H1 (cell line): ENCODE data around the gene RPL38. TPM values are rescaled to one million over a fixed set of nuclear protein-coding genes. Genes with fewer than 3 reads are reported as not detected.
A peak's percentile ranks its signal among the peaks of the same experiment; 100 is the strongest.

Source experiments
- ASH2L ChIP-seq: fragments of 200-600, 300-600 bp; sonication (generic); IDR thresholded peaks from one replicate; pipeline ENCODE4 v1.7.1; 2017; ENCODE audit warnings: low read length
- BACH1 ChIP-seq: IDR thresholded peaks from 2 replicates; pipeline ENCODE4 v1.6.1; 2012; ENCODE audit warnings: low read length, improper control_type of control experiment
- BRCA1 ChIP-seq: IDR thresholded peaks from 2 replicates; pipeline ENCODE4 v1.6.1; 2012; ENCODE audit warnings: low read depth, low read length, improper control_type of control experiment
- CBX8 ChIP-seq: fragments of 300-800, 300-1000 bp; sonication (generic); IDR thresholded peaks from 2 replicates; pipeline ENCODE4 v1.7.1; 2016; ENCODE audit warnings: low read depth, low read length, borderline replicate concordance
- CHD2 ChIP-seq: IDR thresholded peaks from 2 replicates; pipeline ENCODE4 v1.6.1; 2012; ENCODE audit warnings: low read length, improper control_type of control experiment
- EP300 ChIP-seq, 2 experiments: IDR thresholded peaks; 1 replicate in 1 of 2; 2 replicates in 1 of 2; pipeline ENCODE4 v1.6.1; 2011 to 2012; ENCODE audit warnings: low read depth in 2 of 2, low read length in 2 of 2, mild to moderate bottlenecking in 2 of 2, borderline replicate concordance in 1 of 2, inconsistent platforms in 1 of 2, moderate library complexity in 1 of 2
- FOSL1 ChIP-seq: IDR thresholded peaks from 2 replicates; pipeline ENCODE4 v1.6.1; 2011; ENCODE audit warnings: mild to moderate bottlenecking, low read depth, low read length, moderate library complexity; ENCODE audit not compliant: insufficient read depth
- GABPA ChIP-seq: IDR thresholded peaks from 2 replicates; pipeline ENCODE4 v1.6.1; 2011; ENCODE audit warnings: mild to moderate bottlenecking, low read length, moderate library complexity, borderline replicate concordance; ENCODE audit not compliant: insufficient read depth
- GTF2F1 ChIP-seq: IDR thresholded peaks from 2 replicates; pipeline ENCODE4 v1.6.1; 2012; ENCODE audit warnings: low read depth, low read length, improper control_type of control experiment, borderline replicate concordance
- HDAC6 ChIP-seq: IDR thresholded peaks from one replicate; pipeline ENCODE4 v1.7.1; 2012; ENCODE audit warnings: low read depth, mild to moderate bottlenecking, inconsistent platforms, low read length, moderate library complexity
- KDM1A ChIP-seq: fragments of 200-600, 300-600 bp; sonication (generic); IDR thresholded peaks from 2 replicates; pipeline ENCODE4 v1.7.1; 2016; ENCODE audit warnings: mild to moderate bottlenecking, low read length, borderline replicate concordance
- KDM5A ChIP-seq: fragments of 200-600 bp; IDR thresholded peaks from 2 replicates; pipeline ENCODE4 v1.7.1; 2012; ENCODE audit warnings: mild to moderate bottlenecking, low read length, inconsistent platforms, mixed read lengths
- NRF1 ChIP-seq: IDR thresholded peaks from 2 replicates; pipeline ENCODE4 v1.6.1; 2011; ENCODE audit warnings: mild to moderate bottlenecking, low read depth, low read length, improper control_type of control experiment
- POLR2AphosphoS5 ChIP-seq: IDR thresholded peaks from 2 replicates; pipeline ENCODE4 v1.6.1; 2011; ENCODE audit warnings: low read depth, low read length
- RAD21 ChIP-seq, 2 experiments: IDR thresholded peaks in 1 of 2; conservative IDR thresholded peaks in 1 of 2; 2 replicates each; pipeline ENCODE4 v1.6.1; 2011; ENCODE audit warnings: low read depth in 2 of 2, low read length in 2 of 2, improper control_type of control experiment in 1 of 2, inconsistent platforms in 1 of 2, mild to moderate bottlenecking in 1 of 2, moderate library complexity in 1 of 2
- RBBP5 ChIP-seq: IDR thresholded peaks from 2 replicates; pipeline ENCODE4 v1.7.1; 2012; ENCODE audit warnings: low read depth, mild to moderate bottlenecking, inconsistent platforms, low read length, moderate library complexity, borderline replicate concordance
- RFX5 ChIP-seq: IDR thresholded peaks from 2 replicates; pipeline ENCODE4 v1.6.1; 2011; ENCODE audit warnings: low read depth, low read length, improper control_type of control experiment, borderline replicate concordance
- RNF2 ChIP-seq: fragments of 200-900, 300-1000 bp; sonication (generic); IDR thresholded peaks from 2 replicates; pipeline ENCODE4 v1.7.1; 2016; ENCODE audit warnings: borderline replicate concordance, low read depth, mild to moderate bottlenecking, antibody characterized with exemption, low read length; ENCODE audit not compliant: poor library complexity, severe bottlenecking; ENCODE audit errors: missing control alignments
- SAP30 ChIP-seq: fragments of 300-600 bp; sonication (generic); IDR thresholded peaks from 2 replicates; pipeline ENCODE4 v1.7.1; 2012; ENCODE audit warnings: low read length, moderate library complexity, mild to moderate bottlenecking, inconsistent platforms; ENCODE audit not compliant: insufficient read depth, insufficient replicate concordance
- SRF ChIP-seq: IDR thresholded peaks from 2 replicates; pipeline ENCODE4 v1.6.1; 2011; ENCODE audit warnings: mild to moderate bottlenecking, low read depth, low read length, moderate library complexity
- SUZ12 ChIP-seq: fragments of 200-600 bp; sonication (generic); IDR thresholded peaks from 2 replicates; pipeline ENCODE4 v1.6.1; 2012; ENCODE audit warnings: mild to moderate bottlenecking, inconsistent platforms, low read length, moderate library complexity, mixed read lengths
- TAF1 ChIP-seq: IDR thresholded peaks from 2 replicates; pipeline ENCODE4 v1.6.1; 2011; ENCODE audit warnings: mild to moderate bottlenecking, low read depth, low read length
- YY1 ChIP-seq: IDR thresholded peaks from 2 replicates; pipeline ENCODE4 v1.6.1; 2011; ENCODE audit warnings: low read depth, mild to moderate bottlenecking, low read length
- ZNF274 ChIP-seq: IDR thresholded peaks from 2 replicates; pipeline ENCODE4 v1.7.0; 2012; ENCODE audit warnings: low read length, borderline replicate concordance; ENCODE audit errors: extremely low read depth
- polyA plus RNA-seq, 7 experiments: library from polyadenylated mRNA; depleted of rRNA in 3 of 7; stranded (reverse) in 5 of 7; unstranded in 2 of 7; fragments of >200 nt in 5 of 7; fragments of 200-250 nt in 2 of 7; gene quantifications; 1 replicate in 5 of 7; 2 replicates in 1 of 7; 4 replicates in 1 of 7; pipeline versions ENCODE4 v1.2.1 to v1.2.3, GENCODE V29; 2011 to 2013; ENCODE audit warnings: missing spikeins in 2 of 7, mixed read lengths in 2 of 7
- total RNA-seq: library from RNA; stranded (reverse); fragmentation: NEBNext Ultra II Directional; extraction: Animal tissue kit (Norgen Biotek cat#: 25700); gene quantifications from 2 replicates; pipeline ENCODE4 v1.2.1, GENCODE V29; 2021

RPL38 gene
- total and polyA plus RNA-seq, 2 of the 8 experiments (the other 6 are each of a cell fraction or from before 2014, with no cell fraction given), result 412 to 1,195 TPM

GRCh38 chr17:74211141-74211911 is 7.8 kb downstream of the RPL38 start (continued):
- peak; percentile 82 for TF ChIP-seq POLR2AphosphoS5
- no peak for TF ChIP-seq RFX5
- TF ChIP-seq ZNF274, result no peak
- TF ChIP-seq SRF, result no peak
- no peak for TF ChIP-seq ASH2L
- TF ChIP-seq GABPA, result no peak; the same call in 1 of the 2 replicates
- no peak for TF ChIP-seq GTF2F1
- no peak for TF ChIP-seq YY1
- TF ChIP-seq SUZ12, result no peak
- TF ChIP-seq KDM1A, result no peak
- TF ChIP-seq KDM5A, result no peak
- TF ChIP-seq NRF1, result no peak
- TF ChIP-seq EP300 (IDR thresholded peaks at IDR 0.05; ENCODE audit: borderline replicate concordance in 1 of 2, low read depth in 2 of 2, low read length in 2 of 2), result no peak
- no peak for TF ChIP-seq HDAC6
- no peak for TF ChIP-seq RAD21 (IDR thresholded peaks at IDR 0.05 in 1 of 2, conservative IDR thresholded peaks at IDR 0.05 in 1 of 2; ENCODE audit: low read depth in 2 of 2, low read length in 2 of 2)
- 0 out of 2 replicates have a peak, but pooled peaks have one; percentile 22 for TF ChIP-seq TAF1
- TF ChIP-seq SAP30, result no peak
- no peak for TF ChIP-seq FOSL1
- no peak for TF ChIP-seq RBBP5
- TF ChIP-seq RNF2, result no peak
- no peak for TF ChIP-seq CHD2
- TF ChIP-seq CBX8, result no peak
- TF ChIP-seq BRCA1, result no peak
- no peak for TF ChIP-seq BACH1
